Neural crest cell (in vitro differentiated cells): ENCODE results near the gene CAPN5. TPM values are rescaled to one million over a fixed set of nuclear protein-coding genes. Genes with fewer than 3 reads are reported as not detected.

Experiments used
- DNase-seq: peaks from one replicate; pipeline ENCODE4 v3.0.0; 2021; ENCODE audit warnings: low read depth, mixed read lengths, low spot score
- H3K27ac Mint-ChIP-seq: one replicate; pipeline ENCODE4 v1.8.0; 2021; ENCODE audit warnings: mild to moderate bottlenecking, mixed read lengths; ENCODE audit not compliant: unreplicated experiment
- H3K27me3 Mint-ChIP-seq: 2 replicates; pipeline ENCODE4 v1.8.0; 2021; ENCODE audit warnings: low read depth, mild to moderate bottlenecking, mixed read lengths
- H3K36me3 Mint-ChIP-seq: 2 replicates; pipeline ENCODE4 v1.8.0; 2021; ENCODE audit warnings: low read depth, mild to moderate bottlenecking, mixed read lengths
- H3K4me1 Mint-ChIP-seq: 2 replicates; pipeline ENCODE4 v1.8.0; 2021; ENCODE audit warnings: mixed read lengths
- H3K4me3 Mint-ChIP-seq: one replicate; pipeline ENCODE4 v1.8.0; 2021; ENCODE audit warnings: mild to moderate bottlenecking, mixed read lengths
- H3K9me3 Mint-ChIP-seq: 2 replicates; pipeline ENCODE4 v1.8.0; 2021; ENCODE audit warnings: mixed read lengths
- CTCF ChIP-seq: fragments of 200-600 bp; sonication (generic); conservative IDR thresholded peaks from 2 replicates; pipeline ENCODE4 v1.5.0; 2021; ENCODE audit warnings: antibody characterized with exemption, mild to moderate bottlenecking
- total RNA-seq: library from RNA; stranded (reverse); gene quantifications from 2 replicates; pipeline ENCODE4 v1.2.1, GENCODE V29; 2021

CAPN5 gene
- total RNA-seq, 1 donor from 2014 or later, result 25.8 TPM

- no peak for TF ChIP-seq CTCF
- Mint-ChIP-seq H3K27me3 (no peaks in the 10 kb centered on the region), H3K9me3 (no peaks in the 10 kb centered on the region), H3K4me3 (no peak overlapping the region), H3K27ac (peak overlapping the region; percentile 2), H3K36me3 (no peaks in the 10 kb centered on the region), H3K4me1 (peaks cover 6% of the 10 kb centered on the region)
- no peak for DNase-seq
Measured at GRCh38 chr11:77140231-77140851, 73.6 kb downstream of the CAPN5 start.

- H3K36me3 Mint-ChIP-seq, result no peaks in the 10 kb centered on the region
- H3K4me1 Mint-ChIP-seq, result peaks cover 6% of the 10 kb centered on the region
- peaks cover under 1% of the 10 kb centered on the region for H3K27me3 Mint-ChIP-seq
- DNase-seq, result no peak
- H3K9me3 Mint-ChIP-seq, result no peaks in the 10 kb centered on the region
- no peak for TF ChIP-seq CTCF
- H3K27ac Mint-ChIP-seq, result no peak overlapping the region
- H3K4me3 Mint-ChIP-seq, result no peak overlapping the region
Measured at GRCh38 chr11:77141034-77141433, 74.3 kb downstream of the CAPN5 start.

- peaks cover 6% of the 10 kb centered on the region for H3K4me1 Mint-ChIP-seq
- no peaks in the 10 kb centered on the region for H3K36me3 Mint-ChIP-seq
- TF ChIP-seq CTCF, result no peak
- DNase-seq, result no peak
- no peaks in the 10 kb centered on the region for H3K9me3 Mint-ChIP-seq
- no peak overlapping the region for H3K4me3 Mint-ChIP-seq
- H3K27me3 Mint-ChIP-seq, result peaks cover 3% of the 10 kb centered on the region
- no peak overlapping the region for H3K27ac Mint-ChIP-seq
Measured at GRCh38 chr11:77141475-77141874, 74.7 kb downstream of the CAPN5 start.

GRCh38 chr11:77142091-77142975 lies 75.6 kb downstream of the CAPN5 start:
- Mint-ChIP-seq H3K27me3 (peaks cover 6% of the 10 kb centered on the region), H3K4me1 (peaks cover 10% of the 10 kb centered on the region), H3K36me3 (no peaks in the 10 kb centered on the region)

More at GRCh38 chr11:77142091-77142975, 75.6 kb downstream of the CAPN5 start:
- Mint-ChIP-seq H3K27ac (no peak overlapping the region), H3K9me3 (no peaks in the 10 kb centered on the region), H3K4me3 (no peak overlapping the region)
- no peak for DNase-seq
- no peak for TF ChIP-seq CTCF
